ENCODE data around the gene PPP2R2C. TPM values are rescaled to one million over a fixed set of nuclear protein-coding genes. Genes with fewer than 3 reads are reported as not detected.

Gene PPP2R2C
- total RNA-seq, 1 experiment from 2014 or later, result 32.9 TPM

DNA sequence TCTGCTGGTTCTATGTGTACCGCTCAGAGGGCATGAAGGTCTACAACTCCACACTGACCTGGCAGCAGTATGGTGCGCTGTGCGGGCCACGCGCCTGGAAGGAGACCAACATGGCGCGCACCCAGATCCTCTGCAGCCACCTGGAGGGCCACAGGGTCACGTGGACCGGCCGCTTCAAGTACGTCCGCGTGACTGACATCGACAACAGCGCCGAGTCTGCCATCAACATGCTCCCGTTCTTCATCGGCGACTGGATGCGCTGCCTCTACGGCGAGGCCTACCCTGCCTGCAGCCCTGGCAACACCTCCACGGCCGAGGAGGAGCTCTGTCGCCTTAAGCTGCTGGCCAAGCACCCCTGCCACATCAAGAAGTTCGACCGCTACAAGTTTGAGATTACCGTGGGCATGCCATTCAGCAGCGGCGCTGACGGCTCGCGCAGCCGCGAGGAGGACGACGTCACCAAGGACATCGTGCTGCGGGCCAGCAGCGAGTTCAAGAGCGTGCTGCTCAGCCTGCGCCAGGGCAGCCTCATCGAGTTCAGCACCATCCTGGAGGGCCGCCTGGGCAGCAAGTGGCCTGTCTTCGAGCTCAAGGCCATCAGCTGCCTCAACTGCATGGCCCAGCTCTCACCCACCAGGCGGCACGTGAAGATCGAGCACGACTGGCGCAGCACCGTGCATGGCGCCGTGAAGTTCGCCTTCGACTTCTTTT, 170.5 kb downstream of the PPP2R2C start:
- Histone ChIP-seq H4K20me1 (ENCODE audit: insufficient read depth) (no peaks in the 10 kb centered on the region), H3K9ac (ENCODE audit: low read length) (no peak overlapping the region), H3K9me3 (ENCODE audit: control insufficient read depth in 1 of 2, insufficient read depth in 1 of 2, low read depth in 1 of 2, low read length in 2 of 2) (no peaks in the 10 kb centered on the region), H3K27me3 (ENCODE audit: insufficient read depth, low read length) (no peaks in the 10 kb centered on the region), H2AFZ (ENCODE audit: low read depth, low read length, poor library complexity, severe bottlenecking) (no peak overlapping the region), H3K36me3 (ENCODE audit: control insufficient read depth in 1 of 2, insufficient read depth in 2 of 2, low read length in 2 of 2) (peaks cover 3 to 5% of the 10 kb centered on the region in 2 experiments; a peak in 2 of 4 replicates), H3K4me3 (replicated peaks in 1 of 2; ENCODE audit: low read depth in 1 of 2, low read length in 2 of 2) (no peak overlapping the region), H3K27ac (ENCODE audit: low read depth, low read length) (no peak overlapping the region), H3K9me2 (ENCODE audit: insufficient read depth) (no peaks in the 10 kb centered on the region), H3K79me2 (ENCODE audit: insufficient read depth, low read length) (no peaks in the 10 kb centered on the region), H3K4me1 (ENCODE audit: control insufficient read depth in 1 of 2, insufficient read depth in 2 of 2, low read length in 2 of 2) (no peaks in the 10 kb centered on the region), H3K4me2 (ENCODE audit: low read length) (no peak overlapping the region)
- intact Hi-C loops (cut with micrococcal nuclease), result no loop called here
- TF ChIP-seq, protein P1, sequence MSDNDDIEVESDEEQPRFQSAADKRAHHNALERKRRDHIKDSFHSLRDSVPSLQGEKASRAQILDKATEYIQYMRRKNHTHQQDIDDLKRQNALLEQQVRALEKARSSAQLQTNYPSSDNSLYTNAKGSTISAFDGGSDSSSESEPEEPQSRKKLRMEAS (IDR thresholded peaks at IDR 0.05), result no peak
- TF ChIP-seq POLR2A (IDR thresholded peaks at IDR 0.05; ENCODE audit: borderline replicate concordance, extremely low read depth, insufficient read depth, insufficient read length) (no peak), ZNF274 (IDR thresholded peaks at IDR 0.05; ENCODE audit: low read depth, low read length) (no peak), CEBPB (IDR thresholded peaks at IDR 0.05; ENCODE audit: low read depth) (no peak), EGR1 (IDR thresholded peaks at IDR 0.05; ENCODE audit: low read depth) (no peak), EZH2phosphoT487 (IDR thresholded peaks at IDR 0.05; ENCODE audit: borderline replicate concordance) (no peak), ELF1 (IDR thresholded peaks at IDR 0.05; ENCODE audit: borderline replicate concordance, low read depth) (no peak)
- POLR2A ChIA-PET, result no interaction called here
- RAD21 ChIA-PET (ENCODE audit: low non-redundant PET in 1 of 2, low total read pairs in 2 of 2, uncharacterized antibody in 2 of 2, unreplicated experiment in 2 of 2), result no interaction called here
- CTCF ChIA-PET, result no interaction called here
- no peak for DNase-seq (ENCODE audit: low read depth, low spot score)
- no peak for ATAC-seq
- no TSS peak for BruUV-seq (replicated peaks)

DNA sequence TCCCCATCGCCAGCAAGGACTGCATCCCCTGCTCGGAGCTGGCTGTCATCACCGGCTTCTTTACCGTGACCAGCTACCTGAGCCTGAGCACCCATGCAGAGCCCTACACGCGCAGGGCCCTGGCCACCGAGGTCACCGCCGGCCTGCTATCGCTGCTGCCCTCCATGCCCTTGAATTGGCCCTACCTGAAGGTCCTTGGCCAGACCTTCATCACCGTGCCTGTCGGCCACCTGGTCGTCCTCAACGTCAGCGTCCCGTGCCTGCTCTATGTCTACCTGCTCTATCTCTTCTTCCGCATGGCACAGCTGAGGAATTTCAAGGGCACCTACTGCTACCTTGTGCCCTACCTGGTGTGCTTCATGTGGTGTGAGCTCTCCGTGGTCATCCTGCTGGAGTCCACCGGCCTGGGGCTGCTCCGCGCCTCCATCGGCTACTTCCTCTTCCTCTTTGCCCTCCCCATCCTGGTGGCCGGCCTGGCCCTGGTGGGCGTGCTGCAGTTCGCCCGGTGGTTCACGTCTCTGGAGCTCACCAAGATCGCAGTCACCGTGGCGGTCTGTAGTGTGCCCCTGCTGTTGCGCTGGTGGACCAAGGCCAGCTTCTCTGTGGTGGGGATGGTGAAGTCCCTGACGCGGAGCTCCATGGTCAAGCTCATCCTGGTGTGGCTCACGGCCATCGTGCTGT, 171.2 kb downstream of the PPP2R2C start:
- no peak for DNase-seq (ENCODE audit: low read depth, low spot score)
- no peaks in the 10 kb centered on the region for H3K27me3 ChIP-seq (ENCODE audit: insufficient read depth, low read length)
- BruUV-seq (replicated peaks), result no TSS peak
- no peaks in the 10 kb centered on the region for H3K9me3 ChIP-seq (ENCODE audit: control insufficient read depth in 1 of 2, insufficient read depth in 1 of 2, low read depth in 1 of 2, low read length in 2 of 2)
- H3K9ac ChIP-seq (ENCODE audit: low read length), result no peak overlapping the region
- ChIA-PET RAD21 (ENCODE audit: low non-redundant PET in 1 of 2, low total read pairs in 2 of 2, uncharacterized antibody in 2 of 2, unreplicated experiment in 2 of 2) (no interaction called here), POLR2A (no interaction called here), CTCF (no interaction called here)
- no peak overlapping the region for H3K27ac ChIP-seq (ENCODE audit: low read depth, low read length)
- intact Hi-C loops (cut with micrococcal nuclease), result no loop called here
- H2AFZ ChIP-seq (ENCODE audit: low read depth, low read length, poor library complexity, severe bottlenecking), result no peak overlapping the region
- TF ChIP-seq, protein P1 (IDR thresholded peaks at IDR 0.05), result no peak
- TF ChIP-seq CEBPB (IDR thresholded peaks at IDR 0.05; ENCODE audit: low read depth) (no peak), ZFX (IDR thresholded peaks at IDR 0.05) (no peak), FOSL1 (IDR thresholded peaks at IDR 0.05; ENCODE audit: low read depth) (no peak)
- TF ChIP-seq, protein P2, sequence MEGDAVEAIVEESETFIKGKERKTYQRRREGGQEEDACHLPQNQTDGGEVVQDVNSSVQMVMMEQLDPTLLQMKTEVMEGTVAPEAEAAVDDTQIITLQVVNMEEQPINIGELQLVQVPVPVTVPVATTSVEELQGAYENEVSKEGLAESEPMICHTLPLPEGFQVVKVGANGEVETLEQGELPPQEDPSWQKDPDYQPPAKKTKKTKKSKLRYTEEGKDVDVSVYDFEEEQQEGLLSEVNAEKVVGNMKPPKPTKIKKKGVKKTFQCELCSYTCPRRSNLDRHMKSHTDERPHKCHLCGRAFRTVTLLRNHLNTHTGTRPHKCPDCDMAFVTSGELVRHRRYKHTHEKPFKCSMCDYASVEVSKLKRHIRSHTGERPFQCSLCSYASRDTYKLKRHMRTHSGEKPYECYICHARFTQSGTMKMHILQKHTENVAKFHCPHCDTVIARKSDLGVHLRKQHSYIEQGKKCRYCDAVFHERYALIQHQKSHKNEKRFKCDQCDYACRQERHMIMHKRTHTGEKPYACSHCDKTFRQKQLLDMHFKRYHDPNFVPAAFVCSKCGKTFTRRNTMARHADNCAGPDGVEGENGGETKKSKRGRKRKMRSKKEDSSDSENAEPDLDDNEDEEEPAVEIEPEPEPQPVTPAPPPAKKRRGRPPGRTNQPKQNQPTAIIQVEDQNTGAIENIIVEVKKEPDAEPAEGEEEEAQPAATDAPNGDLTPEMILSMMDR (IDR thresholded peaks at IDR 0.05 in 2 of 3, conservative IDR thresholded peaks at IDR 0.05 in 1 of 3; ENCODE audit: borderline replicate concordance in 1 of 3, insufficient read depth in 1 of 3, low read depth in 2 of 3, low read length in 2 of 3), result no peak
- H3K79me2 ChIP-seq (ENCODE audit: insufficient read depth, low read length), result no peaks in the 10 kb centered on the region
- no peaks in the 10 kb centered on the region for H4K20me1 ChIP-seq (ENCODE audit: insufficient read depth)
- peaks cover 3 to 5% of the 10 kb centered on the region in 2 experiments; a peak in 2 of 4 replicates for H3K36me3 ChIP-seq (ENCODE audit: control insufficient read depth in 1 of 2, insufficient read depth in 2 of 2, low read length in 2 of 2)
- H3K4me1 ChIP-seq (ENCODE audit: control insufficient read depth in 1 of 2, insufficient read depth in 2 of 2, low read length in 2 of 2), result no peaks in the 10 kb centered on the region
- no peaks in the 10 kb centered on the region for H3K9me2 ChIP-seq (ENCODE audit: insufficient read depth)
- no peak for ATAC-seq
- no peak overlapping the region for H3K4me3 ChIP-seq (replicated peaks in 1 of 2; ENCODE audit: low read depth in 1 of 2, low read length in 2 of 2)
- no peak overlapping the region for H3K4me2 ChIP-seq (ENCODE audit: low read length)

Measured in HCT116 (cell line).